Fibroblast of skin of left quadriceps (primary cell): ENCODE measurements around the gene MYBPC2.
"Not testable (repeated sequence)": the region's sequence is repeated elsewhere in the genome, so short reads cannot be mapped to it uniquely, and the experiment has no call there.

Experiments used
- DNase-seq, 2 experiments: peaks; one replicate each; pipeline ENCODE4 v3.0.0-alpha.2; 2013; ENCODE audit warnings: low read depth in 2 of 2

The MYBPC2 gene

DNA sequence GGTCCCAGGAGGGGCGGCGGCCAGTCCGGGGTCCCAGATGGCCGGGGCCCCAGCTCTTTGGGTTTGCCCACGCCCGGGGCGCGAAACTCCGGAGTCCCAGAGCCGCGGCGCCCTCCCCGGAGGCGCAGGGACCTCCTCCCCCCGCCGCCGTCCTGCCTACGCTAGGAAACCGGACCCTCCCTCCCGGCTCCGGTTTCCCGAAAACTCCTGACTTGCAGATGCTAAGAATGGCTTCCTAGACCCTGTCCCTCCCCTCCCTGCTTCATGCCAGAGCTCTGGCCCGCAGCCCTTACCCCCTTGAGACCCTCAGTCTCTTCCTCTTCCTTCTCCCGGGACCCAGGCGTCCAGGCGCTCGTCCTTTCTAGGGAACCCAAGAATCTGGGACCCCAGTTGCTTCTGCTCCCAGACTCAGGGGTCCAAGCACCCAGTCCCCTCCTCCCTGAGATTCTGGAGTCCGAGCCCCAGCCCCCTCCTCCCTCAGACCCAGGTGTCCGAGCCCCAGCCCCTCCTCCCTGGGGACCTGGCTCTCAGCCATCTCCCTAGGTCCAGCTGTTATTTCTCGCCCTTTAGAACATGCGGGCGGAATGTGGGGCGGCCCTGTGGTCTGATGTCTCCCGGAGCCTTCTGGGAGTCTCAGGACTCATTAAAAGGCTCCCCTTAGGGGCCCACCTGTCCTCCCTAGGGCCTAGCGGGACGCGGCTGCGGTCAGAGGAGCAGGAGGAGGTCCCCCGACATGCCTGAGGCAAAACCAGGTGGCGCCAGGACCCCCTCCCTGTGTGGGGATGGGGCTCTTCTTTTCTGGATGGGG lies at the start of gene MYBPC2:
MYBPC2 (plus strand) TSS at position 672 of the 808 bp plus-strand sequence; CDS start at position 734, 62 bp downstream.
- no peak for DNase-seq

DNA sequence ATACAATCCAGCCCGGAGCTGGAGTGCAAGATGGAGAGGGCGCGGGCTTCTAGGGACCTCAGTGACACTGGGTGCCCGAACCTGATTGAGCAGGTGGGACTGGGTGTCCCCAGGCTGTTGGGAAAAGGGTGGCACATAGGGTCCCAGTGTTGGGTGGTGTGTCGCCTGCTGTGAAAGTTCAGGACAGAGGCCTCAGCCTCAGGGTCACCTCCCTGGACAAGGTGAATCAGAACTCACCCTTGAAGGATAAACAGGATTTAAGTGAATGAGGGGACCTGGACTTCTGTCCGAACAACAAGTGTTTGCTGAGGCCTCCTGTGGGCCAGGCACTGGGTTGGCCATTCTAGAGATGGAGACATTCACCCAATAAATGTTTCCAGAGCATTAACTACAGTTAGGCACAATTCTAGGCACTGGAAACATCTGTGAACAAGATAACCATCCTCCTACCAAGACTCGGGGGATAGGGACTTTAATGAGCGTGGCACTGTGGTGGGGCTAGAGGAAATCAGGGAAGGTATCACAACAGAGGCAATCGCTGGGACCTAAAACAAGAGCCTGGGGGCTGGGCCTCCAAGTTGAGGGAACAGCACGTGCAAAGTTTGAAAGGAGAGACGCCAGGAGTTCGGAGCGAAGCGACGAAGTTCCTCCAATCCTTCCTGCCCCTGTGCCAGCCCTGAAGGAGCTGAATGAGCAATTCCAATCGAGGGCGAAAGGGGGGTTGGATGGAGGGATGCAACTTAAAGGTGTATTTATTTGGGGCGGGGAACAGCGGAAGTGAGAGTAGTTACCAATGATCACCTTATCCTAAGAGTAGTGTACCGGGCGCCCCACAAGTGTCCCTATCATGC lies 49.5 kb upstream of the MYBPC2 start:
- DNase-seq = no peak

DNA sequence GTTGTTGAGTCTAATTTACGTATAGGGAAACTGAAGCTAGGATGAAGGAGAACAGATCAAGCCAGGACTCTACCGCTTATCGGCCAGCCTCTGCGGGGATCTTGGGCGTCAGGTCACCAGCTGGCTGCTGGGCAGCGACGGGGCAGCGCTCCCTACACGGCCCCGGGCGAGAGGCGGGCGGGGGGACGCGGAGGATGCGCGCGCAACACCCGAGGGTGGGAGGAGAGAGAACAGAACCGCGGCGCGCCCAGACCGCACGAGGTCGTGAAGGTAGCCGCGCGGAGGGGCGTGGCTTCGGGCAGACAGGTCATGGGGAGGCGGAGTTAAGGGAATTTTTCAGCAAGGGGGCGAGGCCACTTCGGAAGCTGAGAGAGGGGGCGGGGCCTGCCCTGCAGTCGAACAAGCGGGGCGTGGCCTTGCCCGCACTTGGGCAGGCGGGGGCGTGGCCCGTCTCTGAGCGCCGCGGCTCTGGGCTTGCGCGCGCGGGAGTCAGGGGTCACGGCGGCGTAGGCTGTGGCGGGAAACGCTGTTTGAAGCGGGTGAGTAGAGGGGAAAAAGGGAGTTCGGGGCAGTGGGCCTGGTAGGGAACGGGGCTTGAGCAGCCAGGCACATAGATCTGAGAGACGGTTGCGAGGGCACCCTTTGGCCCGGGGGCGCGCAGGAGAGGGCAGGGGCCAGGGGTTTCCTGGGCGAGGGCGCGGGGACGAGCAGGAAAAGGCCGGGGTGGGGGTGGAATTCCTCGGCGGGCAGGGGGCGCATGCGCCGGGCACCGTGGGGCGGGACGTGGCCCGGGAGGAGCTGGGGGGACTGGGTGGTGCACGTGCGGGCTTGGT lies 48.6 kb upstream of the MYBPC2 start, which contains the start of gene POLD1:
POLD1 (plus strand) TSS at position 496 of the 833 bp plus-strand sequence. CDS start 14,505 bp downstream, outside the sequence.
- peak; percentile 91 for DNase-seq

DNA sequence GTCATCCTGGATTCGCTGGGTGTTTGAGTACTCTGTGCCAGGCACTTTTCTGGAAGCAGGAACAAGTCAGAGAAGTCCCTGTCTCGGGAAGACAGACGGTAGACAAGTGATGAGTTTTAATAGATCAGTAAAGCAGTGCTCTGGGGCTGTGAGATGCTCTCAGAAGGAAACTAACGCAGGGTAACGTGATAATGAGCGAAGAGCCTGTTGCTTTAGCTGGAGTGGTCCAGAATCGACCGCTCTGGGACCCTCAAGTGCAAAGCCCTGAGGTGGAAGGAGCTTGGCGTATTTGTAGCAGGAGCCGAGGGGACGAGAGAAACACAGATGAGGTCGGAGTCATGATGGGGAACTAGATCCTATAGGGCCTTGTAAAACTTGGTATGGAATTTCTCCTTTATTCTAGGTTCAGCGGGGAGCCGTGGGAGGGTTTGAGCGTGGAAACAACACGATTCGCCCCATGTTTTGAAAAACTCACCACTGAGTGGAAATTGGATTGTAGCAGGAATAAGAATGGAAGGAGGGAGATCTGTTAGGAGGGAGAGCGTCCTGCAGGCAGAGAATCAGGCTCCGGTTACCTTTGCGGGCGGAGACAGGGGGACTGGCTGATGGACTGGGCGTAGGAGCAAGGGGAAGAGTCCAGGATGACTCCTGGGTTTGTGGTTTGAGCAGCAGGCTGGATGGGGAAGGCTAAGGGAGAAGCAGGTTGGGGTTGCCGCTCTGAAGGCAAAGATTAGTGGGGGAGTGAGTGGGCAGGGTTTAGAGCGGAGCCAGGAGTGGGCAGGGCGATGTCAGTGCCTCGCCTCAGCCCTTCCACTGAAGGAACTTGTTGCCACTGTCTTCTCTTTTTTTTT lies 47.8 kb upstream of the MYBPC2 start:
- DNase-seq = no peak

DNA sequence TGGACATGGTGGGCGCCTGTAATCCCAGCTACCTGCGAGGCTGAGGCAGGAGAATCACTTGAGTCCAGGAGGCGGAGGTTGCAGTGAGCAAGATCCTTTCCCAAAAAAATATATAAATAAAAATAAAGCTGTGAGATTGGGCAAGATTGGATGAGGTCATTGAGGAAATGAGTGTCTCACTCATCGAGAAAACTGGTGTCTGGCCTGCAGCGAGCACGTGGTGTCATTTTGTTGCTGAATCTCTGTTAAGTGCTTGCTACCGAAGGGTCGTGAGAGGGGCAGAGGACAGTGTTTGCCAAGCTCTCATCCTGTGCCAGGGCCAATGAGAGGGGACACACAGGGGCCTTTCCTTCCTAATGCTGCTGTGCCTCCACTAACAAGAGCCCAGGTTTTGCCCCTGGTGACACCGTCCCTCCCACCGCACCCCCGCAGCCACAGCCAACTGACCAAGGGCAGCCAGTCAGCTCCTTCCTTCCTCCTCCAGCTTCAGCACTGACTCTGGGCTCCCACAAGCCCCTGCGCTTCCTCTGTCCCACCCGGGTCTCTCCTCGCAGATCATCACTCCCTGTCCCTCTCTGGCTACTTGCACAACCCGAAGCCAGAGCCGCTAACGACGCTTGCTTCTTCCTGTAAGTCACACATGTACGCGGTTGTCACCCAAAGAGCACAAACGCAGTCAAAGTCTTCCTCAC lies 45.4 kb upstream of the MYBPC2 start:
- DNase-seq = no peak

DNA sequence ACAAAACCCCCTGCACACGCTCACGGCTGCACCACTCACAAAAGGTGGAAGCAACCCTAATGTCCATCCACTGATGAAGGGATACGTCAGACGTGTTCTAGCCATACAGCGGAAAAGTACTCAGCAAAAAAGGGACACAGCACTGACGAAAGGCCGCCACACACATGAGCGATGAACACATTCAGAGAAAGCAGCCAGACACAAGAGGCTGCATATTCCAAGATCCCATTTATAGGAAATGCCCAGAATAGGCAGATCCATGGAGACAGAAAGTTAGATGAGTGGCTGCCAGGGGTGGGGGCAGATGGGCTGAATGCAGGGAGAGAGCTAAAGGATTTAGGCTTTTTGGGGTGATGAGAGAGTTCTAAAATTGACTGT lies 44.8 kb upstream of the MYBPC2 start:
- DNase-seq = no peak

DNA sequence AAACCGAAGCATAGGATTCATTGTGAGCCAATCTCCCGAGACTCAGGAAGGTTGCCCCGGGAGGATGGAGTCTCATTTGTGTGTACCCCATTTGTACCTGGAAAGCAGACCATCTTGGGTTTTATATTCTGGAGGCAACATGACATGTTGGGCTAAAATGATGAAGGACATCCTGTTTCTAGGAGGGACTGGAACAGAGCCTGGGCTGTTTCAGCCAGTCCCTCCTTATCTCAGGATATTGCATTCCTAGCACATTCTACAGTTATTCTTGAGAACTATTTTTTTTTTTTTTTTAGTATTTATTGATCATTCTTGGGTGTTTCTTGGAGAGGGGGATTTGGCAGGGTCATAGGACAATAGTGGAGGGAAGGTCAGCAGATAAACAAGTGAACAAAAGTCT lies 42.4 kb upstream of the MYBPC2 start:
- DNase-seq = not testable (repeated sequence)

DNA sequence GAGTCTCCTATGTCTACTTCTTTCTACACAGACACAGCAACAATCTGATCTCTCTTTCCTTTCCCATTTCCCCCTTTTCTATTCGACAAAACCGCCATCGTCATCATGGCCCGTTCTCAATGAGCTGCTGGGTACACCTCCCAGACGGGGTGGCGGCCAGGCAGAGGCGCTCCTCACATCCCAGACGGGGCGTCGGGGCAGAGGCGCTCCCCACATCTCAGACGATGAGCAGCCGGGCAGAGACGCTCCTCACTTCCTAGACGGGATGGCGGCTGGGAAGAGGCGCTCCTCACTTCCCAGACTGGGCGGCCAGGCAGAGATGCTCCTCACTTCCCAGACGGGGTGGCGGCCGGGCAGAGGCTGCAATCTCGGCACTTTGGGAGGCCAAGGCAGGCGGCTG lies 41.7 kb upstream of the MYBPC2 start:
- not testable (repeated sequence) for DNase-seq

DNA sequence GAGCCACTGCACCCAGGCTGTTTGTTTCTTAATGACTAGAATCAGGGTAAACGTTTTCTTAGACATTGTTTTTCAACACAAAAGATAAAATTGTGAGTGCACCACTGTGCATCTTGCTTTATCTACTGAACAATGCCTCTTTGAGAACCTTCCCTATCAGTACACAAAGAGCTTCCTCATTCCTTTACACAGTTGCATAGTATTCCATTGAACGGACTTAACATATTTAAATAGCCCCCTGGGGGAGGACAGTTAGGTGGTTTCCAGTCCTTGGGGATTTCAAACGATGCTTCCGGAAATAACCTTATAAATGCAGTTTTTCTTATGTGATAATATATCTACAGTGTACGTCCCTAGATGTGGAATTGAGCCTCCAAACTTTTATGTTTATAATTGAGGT lies 39.9 kb upstream of the MYBPC2 start:
- no peak for DNase-seq

DNA sequence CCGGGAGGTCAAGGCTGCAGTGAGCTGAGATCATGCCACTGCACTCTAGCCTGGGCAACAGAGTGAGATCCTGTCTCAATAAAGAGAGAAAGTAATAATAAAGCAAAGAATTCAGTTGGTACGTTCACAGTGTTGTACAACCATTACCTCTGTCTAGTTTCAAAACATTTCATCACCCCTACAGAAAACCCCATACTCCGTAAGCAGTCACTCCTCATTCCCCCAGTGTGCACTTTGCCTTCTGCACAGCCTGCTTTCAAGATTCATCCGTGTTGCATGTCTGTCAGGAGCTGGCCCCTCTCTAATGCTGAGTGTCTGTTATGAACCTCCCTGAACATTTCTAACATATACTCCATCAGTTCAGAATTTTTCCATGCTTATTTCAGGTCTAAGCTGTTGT lies 39.1 kb upstream of the MYBPC2 start:
- DNase-seq = no peak

DNA sequence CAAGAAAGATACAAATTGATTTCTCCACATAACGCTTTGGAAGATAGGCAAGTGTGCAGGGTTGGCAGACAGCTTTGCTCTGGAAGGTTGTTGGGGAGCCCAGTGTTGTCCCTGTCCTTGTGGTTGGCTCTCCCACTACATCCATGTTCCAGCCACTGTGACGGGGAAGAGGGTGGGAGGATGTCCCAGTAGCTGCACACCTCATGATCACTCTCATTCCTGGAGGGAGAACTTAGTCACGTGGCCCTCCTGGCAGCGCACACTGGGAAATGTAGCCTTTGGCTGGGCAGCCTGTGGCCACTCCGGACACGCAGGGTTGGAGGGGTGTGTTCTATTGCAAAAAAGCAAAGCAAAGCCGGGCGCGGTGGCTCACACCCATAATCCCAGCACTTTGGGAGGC lies 38.7 kb upstream of the MYBPC2 start:
- no peak for DNase-seq

DNA sequence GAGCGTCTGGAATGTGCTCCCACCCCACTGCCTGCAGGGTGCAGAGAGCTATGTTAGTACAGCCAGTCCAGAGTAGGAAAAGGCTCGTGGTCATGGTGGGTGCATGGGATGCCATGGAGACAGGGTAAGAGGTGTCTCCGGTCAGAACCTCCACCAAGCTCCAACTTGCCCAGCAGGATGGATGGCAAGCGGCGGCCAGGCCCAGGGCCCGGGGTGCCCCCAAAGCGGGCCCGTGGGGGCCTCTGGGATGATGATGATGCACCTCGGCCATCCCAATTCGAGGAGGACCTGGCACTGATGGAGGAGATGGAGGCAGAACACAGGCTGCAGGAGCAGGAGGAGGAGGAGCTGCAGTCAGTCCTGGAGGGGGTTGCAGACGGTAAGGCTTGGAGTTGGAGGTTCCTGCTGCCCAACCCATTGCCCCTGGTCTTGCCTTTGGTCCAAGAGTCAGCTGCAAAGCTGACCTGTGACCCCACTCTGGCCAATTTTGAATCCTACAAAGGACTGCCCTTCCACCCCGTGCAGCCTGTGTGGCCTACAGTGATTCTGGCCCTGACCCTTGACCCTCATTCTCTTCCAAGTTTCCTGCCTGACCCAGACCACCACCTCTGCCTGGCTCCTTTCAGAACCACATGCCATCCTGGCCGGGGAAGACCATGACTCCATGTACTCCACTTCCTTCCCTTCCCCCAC lies 33.9 kb upstream of the MYBPC2 start:
- DNase-seq = no peak

DNA sequence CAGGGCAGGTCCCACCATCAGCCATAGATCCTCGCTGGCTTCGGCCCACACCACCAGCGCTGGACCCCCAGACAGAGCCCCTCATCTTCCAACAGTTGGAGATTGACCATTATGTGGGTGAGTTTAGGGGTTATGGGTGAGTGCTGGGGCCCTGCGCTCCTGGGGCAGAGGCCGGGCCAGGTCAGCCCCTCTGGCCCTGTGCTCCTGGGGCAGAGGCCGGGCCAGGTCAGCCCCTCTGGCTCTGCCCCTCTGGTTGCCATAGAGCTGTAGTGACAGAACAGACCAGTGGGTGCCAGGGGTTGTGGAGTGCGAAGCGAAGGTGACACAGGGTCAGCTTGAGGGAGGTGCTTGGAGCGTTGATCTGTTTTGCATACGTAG lies 33.3 kb upstream of the MYBPC2 start:
- DNase-seq = no peak

DNA sequence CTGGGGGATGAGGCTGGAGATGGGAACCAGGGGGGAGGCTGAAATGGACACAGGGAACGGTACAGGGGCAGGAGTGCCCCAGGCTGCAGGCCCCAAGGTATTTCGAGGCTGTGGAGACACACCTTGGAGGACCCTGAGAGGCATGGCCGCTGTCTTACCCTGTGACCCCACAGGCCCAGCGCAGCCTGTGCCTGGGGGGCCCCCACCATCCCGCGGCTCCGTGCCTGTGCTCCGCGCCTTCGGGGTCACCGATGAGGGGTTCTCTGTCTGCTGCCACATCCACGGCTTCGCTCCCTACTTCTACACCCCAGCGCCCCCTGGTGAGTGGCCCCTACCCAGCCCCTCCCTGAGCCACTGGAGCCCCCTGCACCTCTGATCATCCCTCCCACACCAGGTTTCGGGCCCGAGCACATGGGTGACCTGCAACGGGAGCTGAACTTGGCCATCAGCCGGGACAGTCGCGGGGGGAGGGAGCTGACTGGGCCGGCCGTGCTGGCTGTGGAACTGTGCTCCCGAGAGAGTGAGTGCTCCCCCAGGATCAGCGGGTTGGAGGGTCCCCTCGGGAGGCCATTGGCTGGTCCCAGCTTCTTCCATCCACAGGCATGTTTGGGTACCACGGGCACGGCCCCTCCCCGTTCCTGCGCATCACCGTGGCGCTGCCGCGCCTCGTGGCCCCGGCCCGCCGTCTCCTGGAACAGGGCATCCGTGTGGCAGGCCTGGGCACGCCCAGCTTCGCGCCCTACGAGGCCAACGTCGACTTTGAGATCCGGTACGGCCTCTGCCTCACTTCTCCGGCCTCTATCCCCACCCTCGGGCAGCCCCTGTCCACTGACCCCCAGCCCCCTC lies 30.9 kb upstream of the MYBPC2 start:
- DNase-seq = no peak

DNA sequence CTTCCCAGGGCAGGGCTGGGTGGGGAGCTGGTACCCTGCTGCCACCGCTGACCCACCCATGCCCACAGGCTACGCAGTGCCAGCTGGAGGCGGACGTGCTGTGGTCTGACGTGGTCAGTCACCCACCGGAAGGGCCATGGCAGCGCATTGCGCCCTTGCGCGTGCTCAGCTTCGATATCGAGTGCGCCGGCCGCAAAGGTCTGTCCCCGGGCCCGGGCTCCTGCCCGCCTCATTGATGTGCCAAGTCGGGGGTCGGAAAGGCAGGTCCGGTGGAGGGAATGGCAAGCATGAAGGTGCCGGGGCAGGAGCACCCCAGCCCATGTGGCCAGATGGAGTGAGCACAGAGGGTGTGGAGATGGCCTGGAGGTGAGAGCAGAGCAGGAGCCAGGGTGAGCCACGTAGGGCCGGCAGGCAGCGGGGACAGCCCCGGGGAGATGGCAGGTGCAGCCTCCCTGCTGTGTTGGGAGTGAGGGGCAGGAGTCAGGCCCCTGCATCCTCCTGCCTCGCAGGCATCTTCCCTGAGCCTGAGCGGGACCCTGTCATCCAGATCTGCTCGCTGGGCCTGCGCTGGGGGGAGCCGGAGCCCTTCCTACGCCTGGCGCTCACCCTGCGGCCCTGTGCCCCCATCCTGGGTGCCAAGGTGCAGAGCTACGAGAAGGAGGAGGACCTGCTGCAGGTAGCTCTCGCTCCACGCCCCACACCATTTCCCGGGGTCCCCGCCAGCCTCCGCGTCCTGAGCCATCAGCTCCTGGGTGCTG lies 30.0 kb upstream of the MYBPC2 start:
- DNase-seq = no peak

DNA sequence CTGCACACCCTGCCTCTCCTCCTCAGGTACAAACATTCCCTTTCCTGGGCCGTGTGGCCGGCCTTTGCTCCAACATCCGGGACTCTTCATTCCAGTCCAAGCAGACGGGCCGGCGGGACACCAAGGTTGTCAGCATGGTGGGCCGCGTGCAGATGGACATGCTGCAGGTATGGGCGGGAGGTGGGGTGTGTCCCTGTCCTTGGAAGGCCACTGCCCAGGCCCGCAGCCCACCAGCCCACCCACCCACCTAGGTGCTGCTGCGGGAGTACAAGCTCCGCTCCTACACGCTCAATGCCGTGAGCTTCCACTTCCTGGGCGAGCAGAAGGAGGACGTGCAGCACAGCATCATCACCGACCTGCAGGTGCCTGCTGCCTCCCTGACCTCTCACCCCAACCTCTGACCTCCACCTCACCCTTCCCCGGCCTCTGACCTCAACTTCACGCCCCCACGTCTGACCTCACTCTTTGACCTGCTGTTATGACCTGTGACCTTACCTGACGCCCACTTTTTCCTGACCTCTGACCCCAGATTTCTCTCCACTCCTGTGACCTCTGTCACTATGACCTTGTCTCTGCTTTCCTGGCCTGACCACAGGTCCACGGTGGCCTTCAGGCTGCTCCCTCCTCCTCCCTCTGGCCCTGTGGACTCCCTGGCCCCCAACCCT lies 26.4 kb upstream of the MYBPC2 start:
- DNase-seq = no peak

DNA sequence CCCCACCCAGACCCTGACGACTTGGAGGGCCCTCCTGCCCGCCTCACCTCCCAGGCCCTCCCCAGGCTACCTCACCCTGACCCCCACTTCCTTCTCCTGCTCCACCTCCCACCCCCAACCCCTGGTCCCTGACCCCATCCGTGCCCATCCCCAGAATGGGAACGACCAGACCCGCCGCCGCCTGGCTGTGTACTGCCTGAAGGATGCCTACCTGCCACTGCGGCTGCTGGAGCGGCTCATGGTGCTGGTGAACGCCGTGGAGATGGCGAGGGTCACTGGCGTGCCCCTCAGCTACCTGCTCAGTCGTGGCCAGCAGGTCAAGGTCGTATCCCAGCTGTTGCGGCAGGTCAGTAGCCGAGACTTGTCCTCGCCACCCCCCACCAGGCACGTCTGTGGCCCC lies 25.9 kb upstream of the MYBPC2 start:
- DNase-seq = no peak

DNA sequence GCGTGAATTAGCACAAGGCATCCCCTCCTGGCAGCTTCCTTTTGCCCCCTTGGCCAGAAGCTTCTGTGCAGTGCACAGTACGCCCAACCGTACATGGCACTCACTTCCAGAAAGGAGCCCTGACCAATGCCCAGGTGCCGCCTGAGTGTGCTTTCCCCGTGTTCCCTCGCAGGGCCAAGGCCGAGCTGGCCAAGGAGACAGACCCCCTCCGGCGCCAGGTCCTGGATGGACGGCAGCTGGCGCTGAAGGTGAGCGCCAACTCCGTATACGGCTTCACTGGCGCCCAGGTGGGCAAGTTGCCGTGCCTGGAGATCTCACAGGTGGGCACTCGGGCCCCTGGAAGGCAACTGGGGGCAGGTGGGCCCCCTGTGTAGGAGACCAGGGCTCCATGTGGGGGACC lies 23.3 kb upstream of the MYBPC2 start:
- DNase-seq = no peak
